Endometrial microvascular endothelial cells (primary cell): ENCODE data around the gene RMI2. TPM values are rescaled to one million over a fixed set of nuclear protein-coding genes. Genes with fewer than 3 reads are reported as not detected.
"Not testable (repeated sequence)": the region's sequence is repeated elsewhere in the genome, so short reads cannot be mapped to it uniquely, and the experiment has no call there.

ENCODE experiments used
- in situ Hi-C: cut with HindIII; loops from 2 replicates; pipeline ENCODE4 v1.10.0; 2017; ENCODE audit warnings: low sequenced_read_pairs, low pct_unique_long_range_greater_than_20kb; ENCODE audit errors: inconsistent ontology term
- total RNA-seq: library from RNA; depleted of rRNA; stranded (reverse); fragments of >200 nt; gene quantifications from one replicate; pipeline ENCODE4 v1.2.3, GENCODE V29; 2015; ENCODE audit errors: inconsistent ontology term

RMI2 gene
- 10.9 TPM for total RNA-seq

DNA sequence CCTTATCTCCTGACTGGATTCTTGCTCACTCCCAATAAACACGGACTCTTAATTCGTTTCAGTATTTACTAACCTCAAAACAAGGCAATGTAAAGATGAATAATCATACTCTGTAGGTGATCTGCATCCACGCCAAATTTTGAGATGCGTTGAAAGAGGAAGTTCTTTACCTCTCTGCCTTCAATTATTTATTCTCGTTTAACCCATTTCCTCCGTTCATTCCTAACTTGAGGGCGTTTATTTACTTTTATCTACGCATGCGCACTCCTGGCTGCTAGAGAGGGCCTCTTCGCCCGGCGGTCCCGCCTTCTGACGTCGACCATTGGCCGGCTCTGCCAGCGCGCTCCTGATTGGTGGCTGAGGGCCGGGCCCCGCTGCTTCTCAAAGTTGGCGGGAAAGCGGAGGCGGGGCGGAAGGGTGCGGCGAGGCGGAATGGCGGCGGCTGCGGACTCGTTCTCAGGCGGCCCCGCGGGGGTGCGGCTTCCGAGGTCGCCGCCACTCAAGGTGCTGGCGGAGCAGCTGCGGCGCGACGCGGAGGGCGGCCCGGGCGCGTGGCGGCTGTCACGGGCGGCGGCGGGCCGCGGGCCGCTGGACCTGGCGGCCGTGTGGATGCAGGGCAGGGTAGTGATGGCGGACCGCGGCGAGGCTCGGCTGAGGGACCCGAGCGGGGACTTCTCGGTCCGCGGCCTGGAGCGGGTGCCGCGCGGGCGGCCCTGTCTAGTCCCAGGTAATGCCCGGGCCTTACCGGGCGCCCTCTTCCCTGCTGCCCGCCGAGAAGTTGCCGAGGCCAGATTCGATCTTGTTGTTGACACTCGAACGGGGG is at the start of gene RMI2:
Gene RMI2 (plus strand): TSS at position 420 of the 823 bp plus-strand sequence. CDS start 13 bp downstream, at position 433.
- in situ Hi-C loops = no loop called here

DNA sequence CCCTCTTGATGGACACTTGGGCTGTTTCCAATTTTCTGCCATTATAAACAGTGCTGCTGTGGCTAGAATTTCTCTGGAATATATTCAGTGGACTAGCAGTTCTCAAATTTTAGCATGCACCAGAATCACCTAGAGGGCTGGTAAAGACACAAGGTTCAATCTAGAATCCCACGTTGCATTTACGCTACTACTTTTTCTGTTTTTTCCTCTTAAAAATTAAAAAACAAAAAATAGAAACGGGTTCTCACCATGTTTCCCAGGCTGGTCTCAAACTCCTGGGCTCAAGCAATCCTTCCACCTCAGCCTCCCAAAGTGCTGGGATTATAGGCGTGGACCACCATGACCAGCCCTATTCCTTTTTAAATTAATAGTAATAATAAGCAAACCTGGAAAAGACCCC is 49.6 kb upstream of the RMI2 start:
- in situ Hi-C loops = no loop called here

DNA sequence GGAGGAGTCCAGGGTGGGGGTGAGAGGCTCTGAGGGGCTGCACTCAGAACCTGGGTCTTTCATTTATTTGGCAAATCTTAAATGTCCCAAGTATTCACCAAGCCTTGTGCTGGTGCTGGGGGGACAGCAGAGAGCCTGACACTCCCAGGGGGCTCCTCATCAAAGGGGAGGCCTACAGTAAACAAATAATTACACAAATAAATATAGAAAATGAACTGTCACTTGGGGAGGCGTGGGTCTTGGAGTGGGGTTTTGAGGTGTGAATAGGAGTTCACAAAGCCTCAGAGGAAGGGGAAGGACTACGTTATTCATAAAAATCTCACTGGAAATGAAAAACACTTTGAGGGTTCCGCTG is 48.9 kb upstream of the RMI2 start:
- in situ Hi-C loops = no loop called here

DNA sequence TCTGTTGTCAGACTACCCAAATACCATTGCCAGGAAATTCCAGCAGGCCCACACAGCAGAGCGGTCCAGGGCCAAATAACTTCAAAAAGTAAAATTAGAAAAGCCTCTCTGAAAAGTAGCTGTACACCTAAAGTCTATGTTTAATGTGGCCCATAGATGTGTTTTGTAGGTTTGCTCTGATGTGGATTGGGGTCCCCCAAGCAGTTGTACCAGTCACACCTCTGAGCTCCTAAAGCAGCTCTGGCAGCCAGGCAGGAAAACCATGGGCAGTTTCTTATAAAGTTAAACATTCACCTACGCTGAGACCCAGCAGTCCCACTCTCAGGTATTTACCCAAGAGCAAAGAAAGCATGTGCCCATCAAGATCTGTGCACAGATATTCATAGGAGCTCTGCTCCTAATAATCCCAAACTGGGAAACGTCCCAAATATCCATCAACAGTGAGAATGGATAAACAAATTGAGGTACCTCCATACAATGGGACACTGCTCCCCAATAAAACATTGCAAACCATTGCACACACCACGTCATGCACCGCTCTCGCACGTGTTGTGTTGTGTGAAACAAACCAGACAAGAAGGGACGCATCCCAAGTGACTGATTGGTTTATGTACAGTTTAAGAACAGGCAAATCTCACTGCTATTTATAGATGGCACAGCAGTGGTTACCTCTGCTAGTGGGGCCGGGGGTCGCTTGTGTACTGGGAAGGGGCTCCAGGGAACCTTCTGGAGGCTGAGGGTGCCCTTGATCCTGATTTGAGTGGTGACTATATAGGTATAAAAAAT is 48.4 kb upstream of the RMI2 start:
- in situ Hi-C loops = no loop called here

DNA sequence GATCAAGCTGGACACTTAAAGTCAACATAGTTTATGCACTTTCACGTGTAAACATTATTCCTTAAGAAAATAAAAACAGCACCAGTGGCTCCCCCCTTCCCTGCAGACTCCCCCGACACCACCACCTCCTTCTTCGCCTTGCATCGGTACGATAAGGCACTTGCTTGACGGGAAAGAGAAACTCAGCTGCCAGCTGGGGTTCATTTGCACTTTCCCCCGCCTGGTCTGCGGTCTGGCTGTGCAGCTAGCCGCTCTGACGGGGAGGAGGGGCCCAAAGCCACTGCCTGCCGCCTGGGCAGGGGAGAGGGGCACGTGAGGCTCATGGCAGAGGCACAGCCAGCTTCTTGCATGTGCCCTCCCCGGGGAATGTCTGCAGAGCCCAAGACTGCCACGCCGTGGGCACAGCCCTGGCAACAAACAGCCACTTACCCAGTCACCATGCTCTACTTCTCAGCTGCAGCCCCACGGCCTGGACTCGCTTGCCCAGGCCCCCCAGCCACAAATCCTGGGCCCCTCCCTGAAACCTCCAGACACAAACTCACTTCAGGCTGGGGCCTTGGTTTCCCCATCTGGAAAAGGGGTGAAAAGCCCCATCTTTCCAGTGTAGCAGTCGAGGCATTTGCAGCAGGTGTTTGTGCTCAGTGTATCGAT is 47.6 kb upstream of the RMI2 start:
- in situ Hi-C loops = no loop called here

DNA sequence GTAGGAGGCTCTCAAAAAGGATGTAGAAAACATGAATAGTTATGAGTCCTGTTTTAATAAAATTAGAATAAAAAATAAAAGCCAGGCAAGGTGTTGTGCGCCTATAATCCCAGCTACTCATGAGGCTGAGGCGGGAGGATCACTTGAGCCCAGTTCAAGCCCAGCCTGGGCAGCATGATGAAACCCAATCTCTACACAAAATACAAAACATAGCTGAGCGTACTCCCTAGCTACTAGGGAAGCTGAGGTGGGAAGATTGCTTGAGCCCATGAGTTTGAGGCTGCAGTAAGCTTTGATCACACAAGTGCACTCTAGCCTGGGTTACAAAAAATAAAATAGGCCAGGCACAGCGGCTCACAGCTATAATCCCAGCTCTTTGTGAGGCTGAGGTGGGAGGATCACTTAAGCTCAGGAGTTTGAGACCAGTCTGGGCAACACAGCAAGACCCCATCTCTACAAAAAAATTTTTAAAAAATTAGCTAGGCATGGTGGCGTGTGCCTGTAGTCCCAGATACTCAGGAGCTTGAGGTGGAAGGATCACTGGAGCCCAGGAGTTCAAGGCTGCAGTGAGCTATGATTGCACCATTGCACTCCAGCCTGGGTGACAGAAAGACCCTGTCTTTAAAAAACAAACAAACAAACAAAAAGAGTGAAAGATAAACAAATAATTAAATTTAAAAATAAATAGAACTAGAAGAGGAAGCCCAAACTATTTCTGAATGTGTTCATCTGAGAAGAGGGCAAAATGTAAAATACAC is 46.9 kb upstream of the RMI2 start:
- in situ Hi-C loops = no loop called here

DNA sequence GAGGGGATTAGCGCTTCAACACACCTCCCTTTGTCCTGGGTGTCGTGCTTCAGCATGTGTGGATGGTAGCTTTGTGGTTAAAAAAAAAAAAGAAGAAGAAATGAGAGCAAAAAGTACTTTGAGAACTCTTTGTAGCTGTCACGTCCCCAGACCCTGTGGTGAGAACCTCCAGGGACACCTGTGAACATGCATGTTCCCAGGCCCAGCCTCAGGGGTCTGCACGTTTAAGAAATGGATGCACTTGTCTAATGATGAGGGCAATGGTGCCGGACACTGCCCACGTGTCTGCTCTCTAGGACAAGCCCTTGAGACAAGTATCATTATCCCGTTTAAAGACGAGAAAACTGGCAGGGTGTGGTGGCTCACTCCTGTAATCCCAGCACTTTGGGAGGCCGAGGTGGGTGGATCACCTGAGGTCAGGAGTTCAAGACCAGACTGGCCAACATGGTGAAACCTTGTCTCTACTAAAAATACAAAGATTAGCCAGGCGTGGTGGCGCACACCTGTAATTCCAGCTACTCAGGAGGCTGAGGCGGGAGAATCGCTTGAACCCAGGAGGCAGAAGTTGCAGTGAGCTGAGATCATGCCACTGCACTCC is 46.2 kb upstream of the RMI2 start:
- in situ Hi-C loops = not testable (repeated sequence)

DNA sequence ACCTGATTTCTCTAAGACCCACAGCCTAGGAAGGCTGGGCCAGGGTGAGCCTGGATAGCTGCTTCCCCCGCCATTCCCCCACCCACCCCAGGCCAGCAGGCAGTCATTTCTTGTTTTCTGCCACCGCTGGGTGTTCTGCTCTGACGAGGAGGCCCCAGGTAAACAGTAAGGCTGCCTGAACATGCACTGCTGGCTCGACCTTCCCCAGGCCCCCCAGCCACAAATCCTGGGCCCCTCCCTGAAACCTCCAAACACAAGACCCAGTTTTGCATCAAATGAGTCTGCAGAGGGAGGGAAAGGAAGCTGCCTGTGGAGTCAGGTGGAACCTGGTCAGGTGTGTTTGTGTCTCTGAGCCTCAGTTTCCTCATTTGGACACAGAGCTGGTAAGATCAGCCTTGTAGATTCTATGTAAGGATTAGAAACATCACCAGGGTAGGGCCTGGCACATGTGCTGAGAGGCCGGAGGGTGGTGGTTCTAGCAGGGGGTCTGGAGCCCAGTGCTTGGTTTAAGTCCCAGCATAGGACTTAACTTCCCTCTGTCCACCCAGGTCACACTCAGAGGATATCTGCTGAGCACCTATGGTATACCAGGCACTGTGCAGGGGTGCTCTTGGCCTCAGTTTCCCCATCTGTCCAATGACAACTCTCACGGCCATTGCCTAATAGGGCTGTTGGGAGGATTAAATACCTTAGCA is 45.2 kb upstream of the RMI2 start:
- in situ Hi-C loops = no loop called here

DNA sequence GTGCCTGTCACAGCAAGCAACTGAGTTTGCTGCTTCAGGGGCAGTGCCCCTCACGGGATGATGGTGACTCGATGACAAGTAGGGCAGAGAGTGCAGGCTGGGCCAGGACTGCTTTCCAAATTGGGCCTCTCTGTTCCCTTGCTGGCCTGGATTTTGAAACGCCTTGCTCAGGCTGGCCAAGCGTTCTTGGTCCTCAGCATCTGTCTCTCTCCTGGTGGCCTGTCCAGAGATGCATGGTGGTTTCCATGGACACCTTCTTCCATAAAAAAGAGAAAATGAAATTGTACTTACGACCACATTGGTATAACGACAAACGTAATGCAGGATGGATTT is 44.7 kb upstream of the RMI2 start:
- in situ Hi-C loops = no loop called here

DNA sequence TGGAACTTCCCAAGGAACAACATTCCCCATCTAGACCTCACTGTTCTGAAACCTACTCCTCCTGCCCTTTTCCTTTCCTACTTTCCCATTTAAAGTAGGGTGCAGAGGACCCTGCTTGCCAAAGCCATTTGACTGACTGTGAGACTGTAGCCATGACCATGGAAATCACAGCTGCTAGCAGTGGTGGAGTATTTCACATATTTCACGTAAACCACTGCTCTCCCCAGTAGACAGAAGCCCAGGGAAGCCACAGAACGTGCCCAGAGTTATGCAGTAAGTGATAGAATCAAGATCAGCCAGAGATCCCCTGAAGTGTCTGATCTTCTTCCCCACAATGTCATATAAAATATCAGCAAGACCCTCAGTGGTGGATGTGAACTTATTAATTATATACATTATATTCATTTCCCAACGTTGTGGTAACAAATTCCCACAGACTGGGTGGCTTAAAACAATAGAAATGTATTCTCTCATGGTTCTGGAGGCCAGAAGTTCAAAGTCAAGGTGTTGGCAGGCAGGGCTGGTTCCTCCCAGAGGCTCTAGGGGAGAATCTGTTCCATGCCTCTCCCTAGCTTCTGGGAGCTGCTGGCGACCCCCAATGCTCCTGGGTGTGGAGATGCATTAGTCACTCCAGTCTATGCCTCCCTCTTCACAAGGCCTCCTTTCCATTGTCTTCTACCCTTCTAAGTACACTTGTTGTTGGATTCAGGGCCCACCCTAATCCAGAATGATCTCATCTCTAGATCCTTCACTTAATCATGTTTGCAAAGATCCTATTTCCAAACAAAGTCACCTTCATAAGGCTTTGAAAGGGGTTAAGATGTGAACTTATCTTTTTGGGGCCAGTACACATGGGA is 43.4 kb upstream of the RMI2 start:
- in situ Hi-C loops = no loop called here

DNA sequence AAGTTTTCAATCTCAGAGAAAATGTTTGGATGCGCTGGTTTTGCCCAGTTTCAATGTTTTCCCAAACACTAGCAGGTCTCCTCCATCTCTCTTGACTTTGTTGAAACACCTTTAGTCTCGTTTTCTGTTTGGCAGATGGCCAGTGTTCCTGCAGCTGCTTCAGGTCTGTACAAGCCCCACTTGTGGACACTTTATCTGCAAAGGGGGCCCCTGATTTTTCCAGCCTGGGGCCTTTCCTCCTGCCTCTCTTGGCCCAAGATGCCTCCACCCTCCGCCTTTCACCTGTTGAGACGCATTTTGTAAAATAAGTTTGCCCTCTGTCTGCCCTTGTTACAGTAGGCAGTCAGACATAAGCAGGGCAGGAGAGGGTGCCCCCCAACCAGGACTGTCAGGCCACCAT is 42.3 kb upstream of the RMI2 start:
- in situ Hi-C loops = no loop called here

DNA sequence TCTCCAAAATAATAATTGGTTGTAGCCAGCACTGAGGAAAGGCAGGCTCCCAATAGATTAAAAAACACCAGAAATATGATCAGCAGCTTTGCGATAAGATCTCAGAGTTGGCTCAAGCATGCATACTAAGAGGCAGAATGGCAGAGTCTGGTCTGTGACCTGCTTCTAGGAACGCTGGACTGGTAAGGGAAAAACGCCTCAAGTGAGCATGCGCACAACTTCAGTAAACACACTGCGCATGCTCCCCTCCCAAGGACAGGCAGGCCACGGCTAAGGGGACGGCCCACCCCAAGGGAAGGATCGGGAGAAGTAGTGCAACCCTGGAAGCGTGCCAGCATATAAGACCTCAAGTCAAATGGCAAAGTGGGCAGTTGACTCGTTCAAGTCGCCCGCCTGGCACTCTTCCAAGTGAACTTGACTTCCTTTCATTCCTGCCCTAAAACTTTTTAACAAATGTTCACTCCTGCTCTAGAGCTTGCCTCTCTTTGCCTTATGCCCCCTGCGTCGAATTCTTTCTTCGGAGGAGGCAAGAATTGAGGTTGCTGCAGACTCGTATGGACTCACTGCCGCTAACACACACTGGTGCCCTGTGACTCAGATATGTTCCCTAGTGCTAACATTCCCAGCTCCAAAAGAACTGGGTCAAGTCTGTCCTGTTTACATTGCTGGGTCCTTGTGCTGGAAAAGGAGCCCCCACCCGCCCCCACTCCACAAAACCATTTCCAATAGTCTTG is 41.7 kb upstream of the RMI2 start:
- in situ Hi-C loops = no loop called here

DNA sequence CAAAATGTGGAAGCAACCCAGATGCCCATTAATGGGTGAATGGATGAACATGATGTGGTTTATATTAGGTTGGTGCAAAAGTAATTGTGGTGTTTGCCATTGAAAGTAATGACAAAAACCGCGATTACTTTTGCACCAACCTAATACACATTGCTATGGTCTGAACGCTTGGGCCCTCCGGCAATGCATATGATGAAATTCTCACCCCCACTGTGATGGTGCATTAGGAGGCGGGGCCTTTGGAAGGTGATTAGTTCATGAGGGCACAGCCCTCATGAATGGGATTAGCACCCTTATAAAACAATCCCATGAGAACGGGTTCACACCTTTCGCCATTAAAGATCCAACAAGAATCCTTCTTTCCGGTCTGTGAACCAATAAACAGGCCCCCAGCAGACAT is 38.9 kb upstream of the RMI2 start:
- in situ Hi-C loops = no loop called here

DNA sequence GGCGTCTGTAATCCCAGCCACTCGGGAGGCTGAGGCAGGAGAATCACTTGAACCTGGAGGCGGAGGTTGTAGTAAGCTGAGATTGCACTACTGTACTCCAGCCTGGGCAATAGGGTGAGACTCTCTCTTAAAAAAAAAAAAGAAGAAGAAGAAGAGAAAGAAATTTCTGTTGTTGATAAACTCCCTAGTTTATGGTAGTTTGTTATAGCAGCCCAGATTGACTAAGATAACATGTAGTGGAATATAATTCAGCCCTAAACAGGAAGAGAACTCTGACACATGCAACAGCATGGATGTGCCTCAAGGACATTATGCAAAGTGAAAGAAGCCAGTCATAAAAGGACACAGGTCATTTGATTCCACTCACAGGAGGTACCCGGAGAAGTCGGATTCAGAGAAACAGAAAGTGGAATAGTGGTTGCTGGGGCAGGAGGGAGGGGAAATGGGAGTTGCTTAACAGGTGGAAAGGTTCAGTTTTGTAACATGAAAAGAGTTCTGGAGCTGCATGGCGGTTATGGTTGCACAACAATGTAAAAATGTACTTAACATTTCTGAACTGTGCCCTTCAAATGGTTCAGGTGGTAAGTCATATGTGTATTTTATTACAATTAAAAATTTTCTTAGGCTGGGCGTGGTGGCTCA is 38.1 kb upstream of the RMI2 start:
- in situ Hi-C loops = no loop called here

DNA sequence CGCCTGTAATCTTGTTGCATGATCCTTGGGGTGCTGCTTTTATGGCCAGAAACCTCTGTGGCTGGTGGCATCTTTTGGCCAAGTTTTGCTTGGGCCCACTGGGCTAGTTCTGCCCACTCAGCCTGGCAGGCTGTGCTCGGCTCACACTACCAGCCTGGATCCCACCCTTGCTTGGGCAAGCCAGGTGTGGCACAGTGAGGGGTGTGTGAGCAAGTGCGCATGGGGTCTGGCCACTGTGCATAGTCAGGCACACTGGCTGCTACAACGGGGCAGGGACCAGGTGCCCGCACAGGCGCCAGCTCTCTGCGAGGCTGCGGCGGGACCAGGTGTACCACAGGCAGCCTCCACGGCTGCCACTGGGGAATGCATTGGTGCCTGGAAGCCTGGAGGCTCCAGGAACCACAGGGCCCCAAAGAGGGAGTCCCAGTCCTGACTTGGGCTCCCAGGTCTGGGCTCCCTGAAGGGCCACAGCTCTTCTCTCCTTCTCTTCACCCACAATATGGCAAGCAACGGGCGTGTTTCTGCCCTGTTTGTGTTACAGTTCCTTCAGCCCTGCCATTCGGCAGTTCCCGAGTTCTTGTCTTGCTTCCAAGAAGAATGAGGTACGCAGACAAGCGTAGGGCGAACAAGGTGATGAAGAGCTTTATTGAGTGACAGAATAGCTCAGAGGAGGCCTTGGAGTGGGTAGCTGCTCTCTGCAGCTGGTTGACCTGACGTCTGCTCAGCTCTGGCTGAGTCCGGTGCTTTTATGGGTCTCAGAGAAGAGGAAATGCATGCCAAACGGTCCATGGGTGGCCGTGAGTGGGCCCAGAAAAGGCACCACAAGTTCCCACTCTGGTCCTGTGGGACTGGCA is 37.4 kb upstream of the RMI2 start:
- in situ Hi-C loops = no loop called here
